Panc1 (cell line): ENCODE measurements around the gene ENOSF1.

Source experiments
- CTCF ChIP-seq: fragments of 450-650 bp; IDR thresholded peaks from 2 replicates; pipeline ENCODE4 v1.5.1; 2017; ENCODE audit warnings: mild to moderate bottlenecking
- POLR2AphosphoS5 ChIP-seq: IDR thresholded peaks from 2 replicates; pipeline ENCODE4 v1.6.1; 2012; ENCODE audit warnings: mild to moderate bottlenecking, low read depth, low read length, moderate library complexity
- REST ChIP-seq, 2 experiments: IDR thresholded peaks; 2 replicates each; pipeline ENCODE4 v1.6.1; 2011 to 2012; ENCODE audit warnings: low read depth in 2 of 2, control low read depth in 1 of 2, low read length in 1 of 2, mild to moderate bottlenecking in 1 of 2, moderate library complexity in 1 of 2; ENCODE audit not compliant: insufficient read depth in 1 of 2
- SIN3A ChIP-seq: IDR thresholded peaks from 2 replicates; pipeline ENCODE4 v1.6.1; 2012; ENCODE audit warnings: low read depth, mild to moderate bottlenecking, low read length, moderate library complexity, borderline replicate concordance; ENCODE audit not compliant: insufficient read depth

DNA sequence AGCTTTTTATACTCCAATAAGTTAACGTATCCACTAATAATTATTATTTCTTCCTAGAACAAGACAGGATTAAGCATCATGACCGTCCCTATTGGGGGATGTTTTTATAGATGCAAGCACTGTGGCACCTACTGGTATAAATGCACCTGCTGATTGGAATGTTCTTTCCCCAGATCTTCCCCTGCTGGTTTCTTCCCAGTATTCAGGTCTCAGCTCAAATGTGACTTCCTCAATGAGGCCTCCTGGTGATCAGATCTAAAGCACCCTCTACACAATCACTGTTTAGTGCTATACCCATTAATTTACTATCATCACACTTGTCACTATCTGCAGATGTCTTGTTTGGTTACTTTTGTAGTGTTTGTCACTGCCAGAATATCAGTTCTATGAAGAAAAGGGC lies 58.9 kb downstream of the ENOSF1 start:
- TF ChIP-seq CTCF, result no peak
- TF ChIP-seq POLR2AphosphoS5, result no peak
- no peak for TF ChIP-seq REST (IDR thresholded peaks at IDR 0.05; ENCODE audit: insufficient read depth in 1 of 2, low read depth in 2 of 2, low read length in 1 of 2)
- no peak for TF ChIP-seq SIN3A
